ENCODE results near the gene VARS1.

VARS1 gene

GRCh38 chr6:31749301-31750036 lies 46.1 kb downstream of the VARS1 start:
- in situ Hi-C loops (cut with MboI; ENCODE audit: low sequenced_read_pairs), result no loop called here

Measured in HL-60/S4 (cell line).